K562 (cell line): ENCODE results near the gene ERBB3. TPM values are rescaled to one million over a fixed set of nuclear protein-coding genes. Genes with fewer than 3 reads are reported as not detected.

Experiments used
- ATF6 ChIP-seq: sonication (generic); formaldehyde crosslinking; IDR thresholded peaks from 2 replicates; pipeline ENCODE4 v1.4.0; 2020; ENCODE audit warnings: mild to moderate bottlenecking, missing genetic modification reagents
- HMBOX1 ChIP-seq: sonication (generic); IDR thresholded peaks from 2 replicates; pipeline ENCODE4 v1.6.1; 2016
- NKRF ChIP-seq: fragments of 450-650 bp; IDR thresholded peaks from 2 replicates; pipeline ENCODE4 v1.6.1; 2016; ENCODE audit warnings: borderline replicate concordance
- polyA plus RNA-seq, 8 experiments: library from polyadenylated mRNA; depleted of rRNA in 4 of 8; stranded (reverse) in 5 of 8; unstranded in 3 of 8; fragments of >200 nt; fragmentation: Nextera tagmentation in 2 of 8; fragmentation: Illumina TruSeq in 1 of 8; extraction: Ambion mirVana in 2 of 8; extraction: Trizol in 1 of 8; gene quantifications; 2 replicates each; pipeline versions ENCODE4 v1.2.1 to v1.2.3, GENCODE V29; 2011 to 2014; ENCODE audit warnings: inconsistent platforms in 1 of 8, missing spikeins in 1 of 8
- total RNA-seq, 7 experiments: library from RNA; depleted of rRNA in 6 of 7; stranded (reverse); fragments of >200 nt in 6 of 7; fragmentation: Illumina TruSeq in 2 of 7; extraction: Trizol in 2 of 7; gene quantifications; 2 replicates each; pipeline versions ENCODE4 v1.2.1 to v1.2.3, GENCODE V29; 2011 to 2021; ENCODE audit warnings: low replicate concordance in 1 of 7

Gene ERBB3
- total and polyA plus RNA-seq, 9 of the 15 experiments (the other 6 are each of a cell fraction or from before 2014, with no cell fraction given) = 1.5 to 5.4 (median 3.8) TPM

- TF ChIP-seq NKRF (no peak; the same call in 1 of the 2 replicates), HMBOX1 (no peak), ATF6 (CRISPR knock-in tag) (no peak)
Measured at GRCh38 chr12:56128670-56129205, 48.8 kb downstream of the ERBB3 start (continued).
